HG03135 (cell line): ENCODE results near the gene TRUB1.
"Not testable (repeated sequence)": the region's sequence is repeated elsewhere in the genome, so short reads cannot be mapped to it uniquely, and the experiment has no call there.

Experiments used
- ATAC-seq: cut with Tn5 transposase; IDR thresholded peaks from one replicate; pipeline ENCODE4 v1.9.1; 2021; ENCODE audit warnings: mild to moderate bottlenecking, moderate library complexity; ENCODE audit not compliant: unreplicated experiment

Gene TRUB1

GRCh38 chr10:114923551-114923950 lies 14.4 kb upstream of the TRUB1 start:
- ATAC-seq, result no peak

GRCh38 chr10:114925587-114926586 lies 12.1 kb upstream of the TRUB1 start:
- peak; percentile 86 for ATAC-seq

- ATAC-seq, result no peak
These were observed 9.2 kb upstream of the TRUB1 start for GRCh38 chr10:114928818-114929217.

- ATAC-seq, result no peak
These were observed 7.7 kb upstream of the TRUB1 start for GRCh38 chr10:114930320-114930719.

GRCh38 chr10:114931072-114931679 lies 6.8 kb upstream of the TRUB1 start:
- ATAC-seq, result no peak

- ATAC-seq, result no peak
These were observed 5.8 kb upstream of the TRUB1 start for GRCh38 chr10:114932225-114932624.

- ATAC-seq, result no peak
These were observed 5.0 kb upstream of the TRUB1 start for GRCh38 chr10:114932945-114933344.

- ATAC-seq, result no peak
These were observed 4.4 kb upstream of the TRUB1 start for GRCh38 chr10:114933588-114933987.

GRCh38 chr10:114933995-114934394 lies 4.0 kb upstream of the TRUB1 start:
- ATAC-seq, result not testable (repeated sequence)

GRCh38 chr10:114938856-114939193 lies 830 bp downstream of the TRUB1 start:
- ATAC-seq, result no peak

- no peak for ATAC-seq
These were observed 2.7 kb downstream of the TRUB1 start for GRCh38 chr10:114940735-114941134.

GRCh38 chr10:114943000-114943399 lies 5.0 kb downstream of the TRUB1 start:
- no peak for ATAC-seq

GRCh38 chr10:114953047-114953446 lies 15.1 kb downstream of the TRUB1 start:
- no peak for ATAC-seq

- ATAC-seq, result no peak
These were observed 18.0 kb downstream of the TRUB1 start for GRCh38 chr10:114955984-114956383.

GRCh38 chr10:114956466-114956865 lies 18.5 kb downstream of the TRUB1 start:
- no peak for ATAC-seq

GRCh38 chr10:114957122-114957521 lies 19.1 kb downstream of the TRUB1 start:
- ATAC-seq, result no peak

GRCh38 chr10:114957673-114958072 lies 19.7 kb downstream of the TRUB1 start:
- ATAC-seq, result no peak

GRCh38 chr10:114962441-114962840 lies 24.4 kb downstream of the TRUB1 start:
- ATAC-seq, result no peak

- ATAC-seq, result no peak
These were observed 25.9 kb downstream of the TRUB1 start for GRCh38 chr10:114963908-114964307.

GRCh38 chr10:114967071-114967470 lies 29.1 kb downstream of the TRUB1 start:
- ATAC-seq, result no peak

- ATAC-seq, result no peak
These were observed 32.5 kb downstream of the TRUB1 start for GRCh38 chr10:114970515-114970914.

GRCh38 chr10:114973306-114973705 lies 35.3 kb downstream of the TRUB1 start:
- no peak for ATAC-seq
